ENCODE results near the gene EMC10.
A peak's percentile ranks its signal among the peaks of the same experiment; 100 is the strongest.

Gene EMC10

GRCh38 chr19:50500060-50500752, 23.9 kb downstream of the EMC10 start:
- no peak for DNase-seq

- DNase-seq: no peak
Observed at GRCh38 chr19:50500753-50501151, 24.4 kb downstream of the EMC10 start.

- no peak for DNase-seq
Observed at GRCh38 chr19:50501186-50501567, 24.9 kb downstream of the EMC10 start.

- DNase-seq: no peak
Observed at GRCh38 chr19:50501568-50502475, 25.5 kb downstream of the EMC10 start.

GRCh38 chr19:50505856-50506611, 29.7 kb downstream of the EMC10 start:
- no peak for DNase-seq

GRCh38 chr19:50506700-50507099, 30.4 kb downstream of the EMC10 start:
- DNase-seq: no peak

GRCh38 chr19:50507376-50507775, 31.1 kb downstream of the EMC10 start:
- DNase-seq: no peak

GRCh38 chr19:50508843-50509190, 32.5 kb downstream of the EMC10 start:
- DNase-seq: no peak

GRCh38 chr19:50509366-50509765, 33.1 kb downstream of the EMC10 start:
- DNase-seq: no peak

- no peak for DNase-seq
Observed at GRCh38 chr19:50510121-50510670, 33.9 kb downstream of the EMC10 start.

- no peak for DNase-seq
Observed at GRCh38 chr19:50510700-50511068, 34.4 kb downstream of the EMC10 start.

- DNase-seq: peak; percentile 91 to 92
Observed at GRCh38 chr19:50511069-50511822, 34.9 kb downstream of the EMC10 start, which contains the start of gene JOSD2. Gene JOSD2 (minus strand): TSS chr19:50511191. CDS start chr19:50510431, 760 bp downstream.

- no peak for DNase-seq
Observed at GRCh38 chr19:50512112-50512998, 36.0 kb downstream of the EMC10 start.

GRCh38 chr19:50512999-50513745, 36.9 kb downstream of the EMC10 start:
- DNase-seq: no peak

- DNase-seq: no peak
Observed at GRCh38 chr19:50513746-50514345, 37.5 kb downstream of the EMC10 start, which contains the start of gene ASPDH. Gene ASPDH (minus strand): TSS chr19:50513913. CDS start chr19:50513823, 90 bp downstream.

- no peak for DNase-seq
Observed at GRCh38 chr19:50514346-50515167, 38.2 kb downstream of the EMC10 start.

- DNase-seq: no peak
Observed at GRCh38 chr19:50515168-50515561, 38.9 kb downstream of the EMC10 start.

- no peak for DNase-seq
Observed at GRCh38 chr19:50516456-50516855, 40.1 kb downstream of the EMC10 start.

All from stimulated activated CD4-positive, alpha-beta T cell treated with anti-CD3 and anti-CD28 coated beads, Interleukin-2, amount 100 ng/mL, for 48 hours (primary cell).